ENCODE data around the gene LOC101059915. TPM values are rescaled to one million over a fixed set of nuclear protein-coding genes. Genes with fewer than 3 reads are reported as not detected.
"Not testable (repeated sequence)": the region's sequence is repeated elsewhere in the genome, so short reads cannot be mapped to it uniquely, and the experiment has no call there.

Gene LOC101059915

GRCh38 chrX:71720289-71720886 is 53.0 kb downstream of the LOC101059915 start:
- H3K27me3 Mint-ChIP-seq; H3K4me3 Mint-ChIP-seq; H3K27ac Mint-ChIP-seq; H3K4me3 ChIP-seq (ENCODE audit: low read length); H3K36me3 Mint-ChIP-seq; H3K27ac ChIP-seq (ENCODE audit: low read depth, low read length); H3K9me3 Mint-ChIP-seq; DNase-seq; H3K36me3 ChIP-seq (ENCODE audit: control insufficient read depth in 2 of 3, insufficient read depth in 3 of 3, low read length in 3 of 3); POLR2A ChIA-PET; H3K4me1 ChIP-seq (ENCODE audit: control insufficient read depth in 2 of 2, insufficient read depth in 2 of 2, low read length in 2 of 2); CTCF ChIA-PET; H3K4me1 Mint-ChIP-seq; intact Hi-C loops (cut with micrococcal nuclease); H3K27me3 ChIP-seq (ENCODE audit: control insufficient read depth in 2 of 2, insufficient read depth in 2 of 2, low read length in 2 of 2); H3K9me3 ChIP-seq (ENCODE audit: control insufficient read depth in 2 of 3, low read length in 3 of 3); ATAC-seq: not testable (repeated sequence)

Other genes with a start within 250 kb of the LOC101059915 start
- gene OGT, start 134.4 kb upstream of the LOC101059915 start, total RNA-seq, result 100 to 1,000 TPM; 313 to 520 (median 424) TPM
- gene OGT, start 134.4 kb upstream of the LOC101059915 start, polyA plus RNA-seq, result 10 to 100 TPM; 30.5 to 40.4 TPM
- 10 to 100 TPM in 2 of 5 experiments, 1 to 10 TPM in 3; 2.5 to 14.7 (median 6.4) TPM for gene GCNA, start 89.1 kb upstream of the LOC101059915 start, total RNA-seq
- gene GCNA, start 89.1 kb upstream of the LOC101059915 start, polyA plus RNA-seq, result under 1 TPM; 0.08 to 0.84 TPM
- gene CXCR3, start 49.0 kb upstream of the LOC101059915 start, total RNA-seq, result 10 to 100 TPM in 1 of 5 experiments, 1 to 10 TPM in 4; 1.1 to 70.5 (median 1.5) TPM
- gene CXCR3, start 49.0 kb upstream of the LOC101059915 start, polyA plus RNA-seq, result 1 to 10 TPM in 1 of 2 donors, under 1 TPM in 1; 0.84 to 1.5 TPM
- gene CXorf49, start 50.7 kb downstream of the LOC101059915 start, total RNA-seq, result not detected
- gene CXorf49, start 50.7 kb downstream of the LOC101059915 start, polyA plus RNA-seq, result not detected
- not detected for gene CXorf49B, start 95.8 kb downstream of the LOC101059915 start, total RNA-seq
- not detected for gene CXorf49B, start 95.8 kb downstream of the LOC101059915 start, polyA plus RNA-seq
- gene NHSL2, start 243.3 kb downstream of the LOC101059915 start, total RNA-seq, result 10 to 100 TPM in 1 of 5 experiments, 1 to 10 TPM in 1, under 1 TPM in 3; 0.46 to 17.0 (median 0.95) TPM
- under 1 TPM; 0.18 to 0.24 TPM for gene NHSL2, start 243.3 kb downstream of the LOC101059915 start, polyA plus RNA-seq

Measured in naive thymus-derived CD4-positive, alpha-beta T cell (primary cell).